GM13977 (cell line): ENCODE results near the gene YARS1.

Source experiments
- DNase-seq: peaks from one replicate; pipeline ENCODE4 v3.0.0; 2012; ENCODE audit warnings: low spot score
- CTCF ChIP-seq: IDR thresholded peaks from 2 replicates; pipeline ENCODE4 v1.5.1; 2012; ENCODE audit warnings: mild to moderate bottlenecking, control low read depth; ENCODE audit not compliant: insufficient read depth; ENCODE audit errors: extremely low read depth, missing control alignments
- in situ Hi-C: fragments of 300-500 bp; cut with MboI; formaldehyde crosslinking; loops from one replicate; pipeline ENCODE4 v1.12.0; 2022; ENCODE audit warnings: low sequenced_read_pairs, low pct_unique_long_range_greater_than_20kb, mixed read lengths, inconsistent platforms; ENCODE audit not compliant: unreplicated experiment

YARS1 gene

GRCh38 chr1:32773764-32774463 is 43.2 kb downstream of the YARS1 start:
- no peak for TF ChIP-seq CTCF
- in situ Hi-C loops, result no loop called here
- DNase-seq, result peak; percentile 9

- peak; percentile 90 for DNase-seq
- in situ Hi-C loops, result no loop called here
- peak; percentile 99 for TF ChIP-seq CTCF
Measured at GRCh38 chr1:32773018-32773763, 44.0 kb downstream of the YARS1 start.

GRCh38 chr1:32772281-32773017 is 44.7 kb downstream of the YARS1 start:
- in situ Hi-C loops, result no loop called here
- no peak for TF ChIP-seq CTCF
- peak; percentile 19 for DNase-seq

- peak; percentile 27 for DNase-seq
- in situ Hi-C loops, result no loop called here
- no peak for TF ChIP-seq CTCF
Measured at GRCh38 chr1:32771561-32772280, 45.4 kb downstream of the YARS1 start.

GRCh38 chr1:32770741-32771548 is 46.2 kb downstream of the YARS1 start:
- DNase-seq, result peak; percentile 36
- TF ChIP-seq CTCF, result no peak
- in situ Hi-C loops, result no loop called here

GRCh38 chr1:32770221-32770731 is 46.9 kb downstream of the YARS1 start:
- DNase-seq, result peak; percentile 24
- in situ Hi-C loops, result no loop called here
- no peak for TF ChIP-seq CTCF
